Activated CD4-positive, alpha-beta T cell treated with anti-CD3 and anti-CD28 coated beads, Interleukin-2, amount 50 U/mL, for 48 hours (primary cell): ENCODE results near the gene OR2T27.
"Not testable (repeated sequence)": the region's sequence is repeated elsewhere in the genome, so short reads cannot be mapped to it uniquely, and the experiment has no call there.

Experiments used
- DNase-seq, 2 experiments: peaks; one replicate each; pipeline ENCODE4 v3.0.0-alpha.2; 2020

Gene OR2T27, protein sequence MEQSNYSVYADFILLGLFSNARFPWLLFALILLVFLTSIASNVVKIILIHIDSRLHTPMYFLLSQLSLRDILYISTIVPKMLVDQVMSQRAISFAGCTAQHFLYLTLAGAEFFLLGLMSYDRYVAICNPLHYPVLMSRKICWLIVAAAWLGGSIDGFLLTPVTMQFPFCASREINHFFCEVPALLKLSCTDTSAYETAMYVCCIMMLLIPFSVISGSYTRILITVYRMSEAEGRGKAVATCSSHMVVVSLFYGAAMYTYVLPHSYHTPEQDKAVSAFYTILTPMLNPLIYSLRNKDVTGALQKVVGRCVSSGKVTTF

GRCh38 chr1:248655354-248655753 is at the start of gene OR2T27:
TSS of gene OR2T27 (minus strand) at chr1:248655528. CDS start at chr1:248650884, 4,644 bp downstream.
- DNase-seq, result not testable (repeated sequence)

- no peak for DNase-seq
These were observed 49.3 kb upstream of the OR2T27 start for GRCh38 chr1:248704606-248705005.

DNA sequence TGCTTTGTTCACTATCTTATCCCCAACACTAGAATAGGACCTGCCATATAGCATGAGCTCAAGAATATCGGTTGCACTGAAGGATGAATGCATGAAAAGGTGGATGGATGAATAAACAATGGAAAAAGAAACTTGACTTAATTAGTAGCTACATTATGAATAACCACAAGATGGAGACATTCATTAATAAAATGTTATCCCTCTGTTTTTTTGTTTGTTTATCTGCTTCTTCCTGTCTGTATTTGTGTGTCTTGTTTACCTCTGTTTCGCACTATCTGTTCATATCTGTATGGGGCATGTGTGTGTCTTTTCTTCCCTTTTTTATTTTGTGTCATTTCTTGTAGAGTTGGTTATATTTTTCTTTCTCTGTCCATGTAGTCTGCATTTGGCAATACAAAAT is 48.3 kb upstream of the OR2T27 start:
- DNase-seq, result no peak

DNA sequence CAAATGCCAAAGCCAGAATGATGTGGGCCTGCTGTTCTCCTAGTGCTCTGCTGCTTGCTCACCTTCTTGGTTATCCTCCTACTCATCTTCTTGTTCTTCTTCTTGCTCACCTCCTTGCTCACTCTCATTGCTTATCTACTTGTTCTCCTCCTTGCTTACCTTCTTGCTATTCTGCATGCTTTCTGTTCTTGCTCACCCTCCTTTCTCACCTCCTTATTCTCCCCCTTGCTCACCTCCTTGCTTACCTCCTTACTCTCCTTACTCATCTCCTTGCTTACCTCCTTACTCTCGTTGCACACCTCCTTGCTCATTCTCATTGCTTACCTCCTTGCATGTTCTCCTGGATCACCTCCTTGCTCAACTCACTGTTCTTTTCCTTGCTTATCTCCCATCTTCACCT is 47.4 kb upstream of the OR2T27 start, which contains the start of gene OR14I1:
Gene OR14I1, minus strand, starts transcription at position 53 of the 400 bp plus-strand sequence.
- no peak for DNase-seq

GRCh38 chr1:248699099-248699498 is 43.8 kb upstream of the OR2T27 start:
- no peak for DNase-seq

DNA sequence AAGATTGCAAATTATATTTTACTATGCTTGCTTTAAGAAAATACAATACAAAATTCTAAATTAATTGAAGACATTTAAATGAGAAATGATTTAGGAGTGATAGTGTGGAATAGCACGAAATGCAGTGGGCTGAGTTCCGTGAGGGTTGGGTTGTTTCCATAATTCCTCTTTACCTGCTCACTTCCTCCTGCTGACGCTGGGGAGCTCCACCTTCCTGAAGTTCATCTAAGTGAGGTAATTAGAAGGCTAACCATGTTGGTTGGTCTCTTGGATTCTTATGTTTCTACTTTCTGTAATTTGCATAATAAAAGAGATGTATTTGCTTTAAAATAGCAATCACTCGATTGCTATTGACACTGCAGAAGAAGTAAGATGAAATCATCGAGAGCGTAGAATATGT is 42.6 kb upstream of the OR2T27 start:
- DNase-seq, result no peak

GRCh38 chr1:248696774-248697173 is 41.4 kb upstream of the OR2T27 start:
- no peak for DNase-seq

DNA sequence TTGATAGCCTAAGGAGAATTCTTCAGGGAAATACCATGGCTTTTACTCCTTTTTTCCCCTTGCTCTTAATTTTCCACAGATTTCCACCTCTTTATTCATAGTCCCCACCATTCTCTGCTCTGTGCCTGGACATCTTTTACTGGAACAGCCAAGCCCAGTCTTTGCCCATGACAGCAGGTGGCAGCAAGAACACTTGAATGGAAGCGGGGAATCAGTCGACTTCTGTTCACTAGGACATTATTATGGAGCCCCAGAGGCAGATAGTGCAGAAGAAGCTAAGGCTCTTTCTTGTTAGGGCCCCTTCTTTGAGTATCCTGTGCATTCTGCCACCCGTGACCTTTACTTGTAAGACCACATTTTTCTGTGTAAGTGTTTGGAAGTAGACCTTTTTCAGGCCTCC is 40.9 kb upstream of the OR2T27 start:
- DNase-seq, result no peak

DNA sequence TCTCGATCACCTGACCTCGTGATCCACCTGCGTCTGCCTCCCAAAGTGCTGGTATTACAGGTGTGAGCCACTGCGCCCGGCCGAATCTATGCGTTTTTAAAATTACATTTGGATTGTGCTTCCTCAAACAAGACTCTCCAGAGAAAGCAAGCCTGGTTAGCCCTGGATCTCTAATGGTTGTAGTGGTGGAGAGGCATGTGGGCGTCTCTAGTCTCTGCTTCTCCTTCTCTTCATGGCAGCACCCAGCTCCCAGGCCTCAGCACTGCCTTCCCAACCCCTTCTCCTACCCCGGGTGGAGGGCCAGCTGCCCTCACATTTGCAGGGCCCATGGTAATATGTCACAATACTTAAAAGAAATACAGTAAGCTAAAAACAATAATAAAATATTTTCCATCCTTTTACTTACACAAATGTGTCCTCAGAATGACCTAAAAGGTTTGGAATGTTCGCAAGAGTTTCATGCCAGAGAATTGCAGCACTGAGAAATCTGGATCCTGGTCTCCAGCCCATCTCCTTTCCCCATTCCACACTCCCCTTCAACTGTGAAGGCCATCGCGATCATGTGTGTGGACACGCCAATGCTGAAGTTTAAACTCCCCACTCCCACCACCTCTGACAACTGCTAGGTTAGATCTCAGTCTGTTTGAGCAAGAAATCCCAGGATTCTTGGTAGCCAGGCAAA is 40.3 kb upstream of the OR2T27 start:
- DNase-seq, result no peak

DNA sequence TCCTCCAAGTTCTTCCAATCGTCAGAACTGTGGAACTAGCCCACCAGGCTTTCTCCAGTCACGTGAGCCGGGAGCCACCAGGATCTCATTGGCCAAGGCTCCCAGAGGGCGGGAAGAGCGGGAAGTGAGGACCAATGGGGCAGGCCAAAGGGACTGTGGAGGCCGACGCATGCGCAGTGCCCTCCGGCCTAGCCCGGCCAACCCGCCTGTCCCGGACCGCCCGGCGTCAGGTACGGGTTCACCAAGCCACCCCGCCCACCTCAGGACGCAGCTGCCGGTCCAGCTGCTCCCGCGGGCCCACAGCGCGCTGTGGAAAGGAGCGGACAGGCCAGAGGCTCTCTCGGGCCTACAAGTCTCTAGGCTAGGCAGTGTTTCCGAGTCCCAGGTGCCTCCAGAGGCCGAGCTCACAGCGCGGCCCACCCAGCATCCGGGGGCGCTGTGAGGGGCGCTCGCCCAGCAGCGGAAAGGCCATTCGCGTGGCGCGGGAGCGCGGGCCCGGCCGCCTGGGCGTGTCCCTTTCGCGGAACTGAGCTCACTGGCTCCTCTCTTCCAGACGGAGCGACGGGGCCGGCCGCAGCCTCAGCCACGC is 36.3 kb upstream of the OR2T27 start:
- DNase-seq, result no peak

DNA sequence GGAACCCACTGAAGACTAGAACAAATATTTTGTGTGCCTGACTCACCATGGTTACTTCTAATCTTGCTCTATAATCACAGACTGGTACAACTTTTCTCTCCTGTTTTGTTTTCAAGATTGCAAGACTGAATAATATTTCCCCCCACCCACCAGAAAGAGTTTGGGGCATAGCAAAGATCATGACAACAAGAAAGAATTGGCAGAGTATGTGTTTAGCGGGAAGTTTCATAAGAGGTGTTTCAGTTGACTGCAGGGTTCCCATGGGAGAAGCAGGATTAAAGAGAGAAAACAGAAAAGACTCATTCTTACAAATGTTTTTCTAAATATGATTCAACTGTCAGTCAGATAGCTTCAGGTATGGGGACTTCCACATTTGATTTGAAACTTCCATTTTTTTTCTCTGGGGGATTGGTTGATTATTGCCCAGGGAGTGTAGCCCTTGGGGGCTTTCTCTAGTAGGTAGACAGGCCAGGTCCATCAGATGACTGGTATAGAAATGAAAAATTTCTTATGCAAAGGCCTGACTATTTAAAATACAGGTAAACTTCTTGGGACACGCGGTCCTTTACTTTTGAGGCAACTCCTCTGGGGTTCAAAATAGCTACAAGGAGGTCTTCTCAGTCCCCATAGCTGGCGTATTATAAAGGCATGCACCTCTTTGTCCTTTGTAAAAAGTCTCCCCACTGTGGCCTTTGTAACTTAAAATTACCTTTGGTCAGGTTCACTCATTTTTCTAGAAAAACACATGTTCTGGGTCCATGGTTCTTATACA is 33.4 kb upstream of the OR2T27 start:
- DNase-seq, result no peak

DNA sequence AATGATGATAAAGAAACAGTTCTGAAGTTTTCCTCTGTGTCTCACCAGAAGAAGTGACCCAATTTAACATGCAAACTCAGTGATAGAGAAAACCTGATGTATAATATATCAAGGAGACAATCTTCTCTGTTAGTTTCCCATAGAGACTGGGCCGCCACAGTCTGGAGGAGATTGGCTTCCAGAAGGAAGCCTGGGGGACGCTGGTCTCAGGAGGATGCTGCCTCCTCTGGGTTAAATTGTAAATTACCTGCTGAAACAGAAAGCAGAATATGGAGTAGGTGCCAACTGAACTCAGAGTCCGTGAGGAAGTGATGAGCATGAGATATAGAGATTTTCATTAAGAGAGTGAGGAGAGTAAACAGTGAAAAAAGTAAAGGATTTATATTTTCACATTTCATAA is 31.5 kb upstream of the OR2T27 start:
- peak in 1 of 2 experiments; percentile 16 for DNase-seq

DNA sequence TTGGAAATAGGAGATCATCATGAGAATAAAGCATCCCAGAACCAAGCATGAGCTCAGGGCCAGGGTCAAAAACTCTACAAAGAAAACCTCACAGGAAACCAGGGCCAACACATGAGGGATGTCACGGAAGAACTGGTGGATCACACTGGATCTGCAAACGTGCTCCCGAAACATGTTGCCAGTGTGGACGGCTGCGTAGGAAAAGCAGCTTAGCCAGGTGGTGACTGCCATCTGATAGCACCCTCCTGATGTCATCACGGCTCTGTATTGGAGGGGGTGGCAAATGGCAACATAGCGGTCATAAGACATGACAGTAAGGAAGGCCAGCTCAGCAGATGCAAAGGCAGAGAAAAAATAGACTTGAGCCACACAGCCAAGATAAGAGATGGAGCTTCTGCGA is 26.3 kb upstream of the OR2T27 start:
- no peak for DNase-seq

DNA sequence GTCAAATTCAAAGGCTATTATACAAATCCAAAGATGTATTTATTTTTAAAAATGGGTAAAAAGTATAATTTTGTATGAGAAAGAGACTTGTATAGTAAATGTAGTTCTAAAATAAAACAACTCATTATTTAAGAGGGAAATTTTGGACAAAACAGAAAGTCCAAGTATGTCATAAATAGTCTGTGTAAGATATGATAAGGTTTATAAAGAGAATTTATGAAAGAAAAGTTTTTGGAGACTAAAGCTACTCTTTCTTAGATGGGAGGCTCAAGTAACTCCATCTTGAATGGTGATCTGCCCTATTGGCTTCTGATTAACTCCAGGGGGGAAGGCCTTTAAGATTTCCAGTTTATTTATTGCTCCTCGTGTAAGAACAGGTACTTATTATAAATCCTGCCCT is 14.7 kb upstream of the OR2T27 start:
- DNase-seq, result no peak

GRCh38 chr1:248663453-248664328 is 8.4 kb upstream of the OR2T27 start:
- DNase-seq, result not testable (repeated sequence)

GRCh38 chr1:248656797-248657196 is 1.5 kb upstream of the OR2T27 start:
- not testable (repeated sequence) for DNase-seq

DNA sequence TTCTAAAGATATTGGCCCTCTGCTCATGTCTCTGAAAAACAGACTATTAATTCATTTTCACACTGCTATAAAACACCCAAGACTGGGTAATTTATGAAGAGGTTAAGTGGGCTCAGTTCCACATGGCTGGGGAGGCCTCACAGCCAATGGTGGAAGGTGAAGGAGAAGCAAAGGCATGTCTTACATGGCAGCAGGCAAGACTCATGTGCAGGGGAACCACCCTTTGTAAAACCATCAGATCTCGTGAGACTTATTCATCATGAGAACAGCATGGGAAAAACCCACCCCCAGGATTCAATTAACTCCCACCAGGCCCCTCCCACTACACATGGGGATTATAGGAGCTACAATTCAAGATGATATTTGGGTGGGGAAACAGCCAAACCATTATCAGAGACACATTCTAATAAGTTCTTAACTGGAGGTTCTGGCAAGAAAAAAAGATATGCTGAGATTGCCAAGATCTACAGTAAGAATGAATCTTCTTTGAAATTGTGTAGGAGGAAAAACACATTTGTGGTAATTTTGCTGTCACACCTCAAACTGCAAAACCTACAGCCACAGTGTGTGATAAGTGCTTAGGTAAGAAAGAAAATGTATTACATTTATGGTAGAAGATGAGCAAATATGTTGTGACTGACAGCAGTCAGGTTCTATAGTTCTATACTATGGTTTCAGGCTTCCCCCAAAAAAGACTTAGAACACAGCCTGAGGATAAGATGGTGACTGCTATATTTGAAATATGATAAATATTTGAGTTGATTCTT is 6.4 kb downstream of the OR2T27 start:
- not testable (repeated sequence) for DNase-seq

GRCh38 chr1:248645178-248645577 is 10.2 kb downstream of the OR2T27 start, which contains the start of gene OR2T35:
TSS of gene OR2T35 (minus strand) at chr1:248645278. CDS start at chr1:248639258, 6,020 bp downstream.
- not testable (repeated sequence) for DNase-seq

GRCh38 chr1:248642971-248643651 is 12.2 kb downstream of the OR2T27 start:
- not testable (repeated sequence) for DNase-seq

GRCh38 chr1:248641583-248641982 is 13.7 kb downstream of the OR2T27 start:
- not testable (repeated sequence) for DNase-seq

DNA sequence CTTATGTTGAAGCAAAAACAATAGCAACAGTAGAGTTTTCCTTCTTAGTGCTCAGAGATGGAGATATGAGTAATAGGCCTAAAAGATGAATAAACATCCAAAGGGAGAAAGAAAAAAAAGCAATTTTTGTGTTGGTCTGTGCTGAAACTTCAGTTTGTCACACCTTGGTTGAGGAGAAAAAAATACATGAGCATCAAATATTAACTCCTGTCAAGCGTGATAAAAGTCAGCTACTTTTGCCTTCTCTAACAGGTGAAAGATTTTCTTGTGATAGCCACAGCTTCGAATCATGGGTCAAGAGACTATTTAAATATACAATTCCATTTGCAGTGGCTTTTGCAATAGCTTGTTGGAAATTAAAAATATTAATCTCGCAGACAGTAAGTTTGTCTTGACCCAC is 14.4 kb downstream of the OR2T27 start:
- not testable (repeated sequence) for DNase-seq
